ENCODE data around the gene ARID2. TPM values are rescaled to one million over a fixed set of nuclear protein-coding genes. Genes with fewer than 3 reads are reported as not detected.

Gene ARID2
- total RNA-seq, 4 donors from 2014 or later, result 25.3 to 40.4 (median 30.6) TPM

DNA sequence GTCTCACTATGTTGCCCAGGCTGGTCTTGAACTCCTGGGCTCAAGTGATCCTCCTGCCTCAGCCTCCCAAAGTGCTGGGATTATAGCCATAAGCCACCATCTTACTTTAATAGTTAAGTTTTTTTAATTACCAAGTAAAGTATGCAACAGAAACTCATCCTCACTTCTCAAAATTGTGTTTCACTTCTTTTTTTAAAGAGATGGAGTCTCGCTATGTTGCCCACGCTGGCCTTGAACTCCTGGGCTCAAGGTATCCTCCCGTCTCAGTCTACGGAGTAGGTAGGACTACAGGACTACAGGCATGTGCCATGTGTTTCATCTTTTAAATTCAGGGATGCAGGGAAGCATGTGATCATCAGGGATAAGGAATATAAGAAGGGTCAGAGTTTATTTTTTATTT, 17.2 kb upstream of the ARID2 start:
- WGBS, 2 donors, result 98% methylated on average over 4 of the region's 4 CpGs
- intact Hi-C loops (cut with DNase I; ENCODE audit: low total_unique reads), result loop anchor here (5.0 kb wide), 1 partner anchor 40 kb away; no protein-coding TSS in a partner anchor
- TF ChIP-seq, protein P1, sequence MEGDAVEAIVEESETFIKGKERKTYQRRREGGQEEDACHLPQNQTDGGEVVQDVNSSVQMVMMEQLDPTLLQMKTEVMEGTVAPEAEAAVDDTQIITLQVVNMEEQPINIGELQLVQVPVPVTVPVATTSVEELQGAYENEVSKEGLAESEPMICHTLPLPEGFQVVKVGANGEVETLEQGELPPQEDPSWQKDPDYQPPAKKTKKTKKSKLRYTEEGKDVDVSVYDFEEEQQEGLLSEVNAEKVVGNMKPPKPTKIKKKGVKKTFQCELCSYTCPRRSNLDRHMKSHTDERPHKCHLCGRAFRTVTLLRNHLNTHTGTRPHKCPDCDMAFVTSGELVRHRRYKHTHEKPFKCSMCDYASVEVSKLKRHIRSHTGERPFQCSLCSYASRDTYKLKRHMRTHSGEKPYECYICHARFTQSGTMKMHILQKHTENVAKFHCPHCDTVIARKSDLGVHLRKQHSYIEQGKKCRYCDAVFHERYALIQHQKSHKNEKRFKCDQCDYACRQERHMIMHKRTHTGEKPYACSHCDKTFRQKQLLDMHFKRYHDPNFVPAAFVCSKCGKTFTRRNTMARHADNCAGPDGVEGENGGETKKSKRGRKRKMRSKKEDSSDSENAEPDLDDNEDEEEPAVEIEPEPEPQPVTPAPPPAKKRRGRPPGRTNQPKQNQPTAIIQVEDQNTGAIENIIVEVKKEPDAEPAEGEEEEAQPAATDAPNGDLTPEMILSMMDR (IDR thresholded peaks at IDR 0.05), result no peak
- no peak for TF ChIP-seq POLR2A (IDR thresholded peaks at IDR 0.05)
- no peak for DNase-seq (ENCODE audit: low spot score in 2 of 2)
- H3K4me3 ChIP-seq (ENCODE audit: low read depth, poor library complexity, severe bottlenecking), result no peak overlapping the region

DNA sequence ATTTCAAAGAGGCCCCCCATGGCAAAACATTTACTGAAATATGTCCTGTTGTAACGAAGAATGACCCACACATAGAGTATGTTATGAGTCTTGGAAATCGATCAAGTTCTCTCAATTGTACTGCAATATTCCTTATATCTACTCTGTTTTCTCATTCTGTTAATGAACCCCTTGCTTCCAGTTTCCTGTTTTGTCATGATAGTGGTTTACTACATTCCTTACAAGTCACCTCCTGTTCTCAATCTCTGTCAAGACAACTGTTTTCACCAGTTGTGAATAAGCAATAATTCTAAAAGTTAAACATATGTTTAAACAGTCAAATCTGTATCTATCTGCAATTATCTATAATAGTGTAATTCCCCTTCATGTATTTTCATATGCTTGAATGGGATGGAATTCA, 16.4 kb upstream of the ARID2 start:
- no peak for TF ChIP-seq POLR2A (IDR thresholded peaks at IDR 0.05)
- TF ChIP-seq, protein P1 (IDR thresholded peaks at IDR 0.05), result no peak
- no peak for DNase-seq (ENCODE audit: low spot score in 2 of 2)
- intact Hi-C loops (cut with DNase I; ENCODE audit: low total_unique reads), result loop anchor here (5.0 kb wide), 1 partner anchor 41 kb away; no protein-coding TSS in a partner anchor
- WGBS, 2 donors, result 85 to 92% methylated on average over 2 of the region's 2 CpGs
- no peak overlapping the region for H3K4me3 ChIP-seq (ENCODE audit: low read depth, poor library complexity, severe bottlenecking)

DNA sequence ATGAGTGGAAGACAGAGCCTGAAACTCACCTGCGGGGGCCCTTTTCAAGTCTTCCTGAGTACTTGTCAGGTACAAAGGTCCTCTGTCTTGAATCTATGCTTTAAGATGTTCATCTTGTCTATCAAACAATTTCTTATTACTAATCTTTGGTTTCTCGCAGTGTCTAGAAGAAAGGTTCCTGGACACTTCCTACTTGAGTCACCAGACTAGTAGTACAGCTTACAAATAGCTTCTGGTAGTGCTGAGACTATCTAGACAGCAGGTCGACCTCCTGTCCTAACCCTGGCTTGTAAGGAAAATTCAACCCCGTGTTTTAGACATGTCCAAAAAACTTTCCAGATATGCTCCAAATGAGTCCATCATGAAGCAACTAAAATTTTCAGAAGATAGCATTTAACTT, 11.2 kb upstream of the ARID2 start:
- intact Hi-C loops (cut with DNase I; ENCODE audit: low total_unique reads), result no loop called here
- H3K4me3 ChIP-seq (ENCODE audit: low read depth, poor library complexity, severe bottlenecking), result no peak overlapping the region
- no peak for TF ChIP-seq POLR2A (IDR thresholded peaks at IDR 0.05)
- TF ChIP-seq, protein P1 (IDR thresholded peaks at IDR 0.05), result no peak
- WGBS, 2 donors, result 87 to 92% methylated on average over 4 of the region's 4 CpGs
- DNase-seq (ENCODE audit: low spot score in 2 of 2), result no peak

DNA sequence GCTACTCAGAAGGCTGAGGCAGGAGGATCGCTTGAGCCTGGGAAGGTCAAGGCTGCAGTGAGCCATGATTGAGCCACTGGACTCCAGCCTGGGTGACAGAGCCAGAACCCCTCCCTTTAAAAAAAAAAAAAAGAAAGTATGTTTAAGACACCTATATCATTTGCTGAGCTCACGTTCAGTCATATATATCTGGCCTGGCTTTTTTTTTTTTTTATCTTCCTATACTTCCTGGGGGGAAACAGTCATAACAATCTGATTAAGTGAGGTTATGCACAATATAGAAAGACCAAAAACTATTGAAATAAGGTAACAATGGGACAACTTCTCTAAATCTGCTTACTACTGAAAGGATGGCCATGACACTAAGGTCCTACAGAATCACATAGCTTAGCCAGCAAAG, 9.4 kb upstream of the ARID2 start:
- TF ChIP-seq POLR2A (IDR thresholded peaks at IDR 0.05), result no peak
- TF ChIP-seq, protein P1 (IDR thresholded peaks at IDR 0.05), result no peak
- no peak overlapping the region for H3K4me3 ChIP-seq (ENCODE audit: low read depth, poor library complexity, severe bottlenecking)
- WGBS, 2 donors, result 96% methylated on average over 2 of the region's 2 CpGs
- intact Hi-C loops (cut with DNase I; ENCODE audit: low total_unique reads), result no loop called here
- no peak for DNase-seq (ENCODE audit: low spot score in 2 of 2)

DNA sequence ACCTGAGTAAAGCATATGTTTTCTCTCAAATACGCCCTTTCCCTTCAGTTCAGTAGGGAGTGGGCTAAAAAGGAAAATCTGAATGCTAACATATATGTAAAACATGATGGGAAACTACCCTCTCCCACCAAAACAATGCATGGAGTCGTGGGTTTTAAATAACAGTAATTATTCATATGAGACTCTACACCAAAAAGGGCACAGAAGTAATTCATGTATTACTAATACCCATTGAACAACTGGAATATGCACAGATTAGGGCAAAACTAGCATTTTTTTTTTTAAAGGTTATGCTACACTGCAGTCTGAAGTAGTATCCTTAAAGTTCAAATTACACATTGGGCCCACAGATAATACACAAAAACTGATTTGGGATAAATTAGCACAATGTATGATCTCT, 8.1 kb upstream of the ARID2 start:
- H3K4me3 ChIP-seq (ENCODE audit: low read depth, poor library complexity, severe bottlenecking), result no peak overlapping the region
- TF ChIP-seq, protein P1 (IDR thresholded peaks at IDR 0.05), result no peak
- TF ChIP-seq POLR2A (IDR thresholded peaks at IDR 0.05), result no peak
- intact Hi-C loops (cut with DNase I; ENCODE audit: low total_unique reads), result no loop called here
- 80 to 89% methylated on average over 2 of the region's 2 CpGs for WGBS, 2 donors
- no peak for DNase-seq (ENCODE audit: low spot score in 2 of 2)

DNA sequence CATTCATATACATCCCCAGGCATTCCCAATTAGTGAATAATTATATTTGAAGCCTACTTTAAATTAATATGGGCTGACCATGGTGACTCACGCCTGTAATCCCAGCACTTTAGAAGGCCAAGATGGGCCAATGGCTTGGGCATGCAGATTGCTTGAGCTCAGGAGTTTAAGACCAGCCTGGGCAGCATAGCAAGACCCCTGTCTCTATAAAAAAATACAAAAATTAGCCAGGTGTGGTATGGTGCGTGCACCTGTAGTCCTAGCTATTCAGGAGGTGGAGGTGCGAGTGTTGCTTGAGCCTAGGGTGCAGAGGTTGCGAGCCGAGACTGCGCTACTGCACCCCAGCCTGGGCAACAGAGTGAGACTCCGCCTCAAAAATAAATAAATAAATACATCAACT, 7.6 kb upstream of the ARID2 start:
- no peak for DNase-seq (ENCODE audit: low spot score in 2 of 2)
- TF ChIP-seq, protein P1 (IDR thresholded peaks at IDR 0.05), result no peak
- no peak for TF ChIP-seq POLR2A (IDR thresholded peaks at IDR 0.05)
- no peak overlapping the region for H3K4me3 ChIP-seq (ENCODE audit: low read depth, poor library complexity, severe bottlenecking)
- 96% methylated on average over 7 of the region's 7 CpGs for WGBS, 2 donors
- intact Hi-C loops (cut with DNase I; ENCODE audit: low total_unique reads), result no loop called here
